MM.1S (cell line): ENCODE data around the gene LSM5.

ENCODE experiments used
- DNase-seq: peaks from one replicate; pipeline ENCODE4 v3.0.0-alpha.2; 2015
- H2AFZ ChIP-seq: fragments of 300-600 bp; sonication (generic); 2 replicates; pipeline ENCODE4 v1.6.0; 2016; ENCODE audit warnings: antibody characterized with exemption, low read length
- H3F3A ChIP-seq: fragments of 300-600 bp; sonication (generic); 2 replicates; pipeline ENCODE4 v1.6.1; 2016; ENCODE audit warnings: mild to moderate bottlenecking, antibody characterized with exemption, low read length, moderate library complexity, mixed read lengths; ENCODE audit not compliant: insufficient read depth
- H3K27ac ChIP-seq: fragments of 300-600 bp; sonication (generic); 2 replicates; pipeline ENCODE4 v1.5.1; 2016; ENCODE audit warnings: mild to moderate bottlenecking, low read length
- H3K27me3 ChIP-seq: fragments of 300-600 bp; sonication (generic); replicated peaks from 2 replicates; pipeline ENCODE4 v1.6.0; 2016; ENCODE audit warnings: low read length; ENCODE audit not compliant: insufficient read depth
- H3K36me3 ChIP-seq: fragments of 300-600 bp; sonication (generic); replicated peaks from 2 replicates; pipeline ENCODE4 v1.6.1; 2016; ENCODE audit warnings: mild to moderate bottlenecking, low read length, mixed read lengths; ENCODE audit not compliant: insufficient read depth
- H3K4me1 ChIP-seq: fragments of 300-600 bp; sonication (generic); 2 replicates; pipeline ENCODE4 v1.6.1; 2016; ENCODE audit warnings: low read length, mixed read lengths
- H3K4me2 ChIP-seq: fragments of 300-600 bp; sonication (generic); 2 replicates; pipeline ENCODE4 v1.6.0; 2016; ENCODE audit warnings: low read depth, low read length
- H3K4me3 ChIP-seq: fragments of 300-600 bp; sonication (generic); 2 replicates; pipeline ENCODE4 v1.5.1; 2016; ENCODE audit warnings: low read length, mixed read lengths
- H3K79me2 ChIP-seq: fragments of 300-600 bp; sonication (generic); 2 replicates; pipeline ENCODE4 v1.6.1; 2016; ENCODE audit warnings: mixed run types, low read length, mixed read lengths
- H3K9ac ChIP-seq: fragments of 300-600 bp; sonication (generic); 2 replicates; pipeline ENCODE4 v1.6.1; 2016; ENCODE audit warnings: low read length, mixed read lengths
- H3K9me2 ChIP-seq: fragments of 300-600 bp; sonication (generic); replicated peaks from 2 replicates; pipeline ENCODE4 v1.6.1; 2016; ENCODE audit warnings: mild to moderate bottlenecking, low read length, mixed read lengths; ENCODE audit not compliant: insufficient read depth
- H3K9me3 ChIP-seq: fragments of 300-600 bp; sonication (generic); replicated peaks from 2 replicates; pipeline ENCODE4 v1.6.1; 2016; ENCODE audit warnings: mild to moderate bottlenecking, low read length, mixed read lengths; ENCODE audit not compliant: insufficient read depth
- H4K20me1 ChIP-seq: fragments of 300-600 bp; sonication (generic); 2 replicates; pipeline ENCODE4 v1.6.1; 2016; ENCODE audit warnings: mild to moderate bottlenecking, low read length, moderate library complexity, mixed read lengths; ENCODE audit not compliant: insufficient read depth
- CTCF ChIP-seq: fragments of 300-600 bp; sonication (generic); IDR thresholded peaks from 2 replicates; pipeline ENCODE4 v1.5.1; 2016; ENCODE audit warnings: antibody characterized with exemption, low read length, mixed read lengths
- EZH2 ChIP-seq: fragments of 300-600 bp; sonication (generic); optimal IDR thresholded peaks from 2 replicates; pipeline ENCODE3; 2017; ENCODE audit warnings: low read depth, mild to moderate bottlenecking, antibody characterized with exemption, low read length, mixed read lengths
- EZH2phosphoT487 ChIP-seq: fragments of 300-600 bp; sonication (generic); IDR thresholded peaks from 2 replicates; pipeline ENCODE4 v1.6.1; 2018; ENCODE audit warnings: antibody characterized with exemption, low read length

The LSM5 gene

GRCh38 chr7:32458025-32458424 is 32.2 kb downstream of the LSM5 start:
- no peaks in the 10 kb centered on the region for H3K9me3 ChIP-seq
- H3F3A ChIP-seq = no peaks in the 10 kb centered on the region
- no peak overlapping the region for H2AFZ ChIP-seq
- H3K79me2 ChIP-seq = no peaks in the 10 kb centered on the region
- DNase-seq = no peak
- H3K4me2 ChIP-seq = no peak overlapping the region
- no peak overlapping the region for H3K9ac ChIP-seq
- no peaks in the 10 kb centered on the region for H3K9me2 ChIP-seq
- no peak for TF ChIP-seq EZH2phosphoT487
- no peak for TF ChIP-seq EZH2
- TF ChIP-seq CTCF = no peak
- no peak overlapping the region for H3K4me3 ChIP-seq
- H3K36me3 ChIP-seq = no peaks in the 10 kb centered on the region
- H3K4me1 ChIP-seq = no peaks in the 10 kb centered on the region
- no peaks in the 10 kb centered on the region for H4K20me1 ChIP-seq
- no peak overlapping the region for H3K27ac ChIP-seq
- H3K27me3 ChIP-seq = no peaks in the 10 kb centered on the region

- Histone ChIP-seq H3K79me2 (no peaks in the 10 kb centered on the region), H3K9ac (no peak overlapping the region), H3K9me2 (no peaks in the 10 kb centered on the region), H4K20me1 (no peaks in the 10 kb centered on the region), H3K4me3 (no peak overlapping the region), H3K4me1 (no peaks in the 10 kb centered on the region), H3K27ac (no peak overlapping the region), H3F3A (no peaks in the 10 kb centered on the region), H3K27me3 (no peaks in the 10 kb centered on the region), H3K9me3 (no peaks in the 10 kb centered on the region), H2AFZ (no peak overlapping the region), H3K4me2 (no peak overlapping the region), H3K36me3 (no peaks in the 10 kb centered on the region)
- DNase-seq = no peak
- TF ChIP-seq CTCF = no peak
- no peak for TF ChIP-seq EZH2phosphoT487
- TF ChIP-seq EZH2 = no peak
These were observed 36.7 kb downstream of the LSM5 start for GRCh38 chr7:32453341-32454011.

GRCh38 chr7:32447218-32447617 is 43.0 kb downstream of the LSM5 start:
- Histone ChIP-seq H3K9me3 (no peaks in the 10 kb centered on the region), H3K4me3 (no peak overlapping the region), H2AFZ (no peak overlapping the region), H3K4me2 (no peak overlapping the region), H3K79me2 (no peaks in the 10 kb centered on the region), H3K36me3 (no peaks in the 10 kb centered on the region), H3K4me1 (no peaks in the 10 kb centered on the region), H3K9me2 (no peaks in the 10 kb centered on the region), H4K20me1 (no peaks in the 10 kb centered on the region), H3K9ac (no peak overlapping the region), H3K27ac (no peak overlapping the region), H3K27me3 (no peaks in the 10 kb centered on the region), H3F3A (no peaks in the 10 kb centered on the region)
- DNase-seq = no peak
- no peak for TF ChIP-seq EZH2phosphoT487
- no peak for TF ChIP-seq EZH2
- no peak for TF ChIP-seq CTCF
